Dermis blood vessel endothelial cell (primary cell): ENCODE results near the gene SGO2. TPM values are rescaled to one million over a fixed set of nuclear protein-coding genes. Genes with fewer than 3 reads are reported as not detected.
"Not testable (repeated sequence)": the region's sequence is repeated elsewhere in the genome, so short reads cannot be mapped to it uniquely, and the experiment has no call there.

Experiments used
- DNase-seq: peaks from one replicate; pipeline ENCODE4 v3.0.0; 2010
- total RNA-seq: library from RNA; depleted of rRNA; stranded (reverse); fragments of >200 nt; gene quantifications from 2 replicates; pipeline ENCODE4 v1.2.3, GENCODE V29; 2014

Gene SGO2
- total RNA-seq, 1 donor from 2014 or later = 4.9 TPM

DNA sequence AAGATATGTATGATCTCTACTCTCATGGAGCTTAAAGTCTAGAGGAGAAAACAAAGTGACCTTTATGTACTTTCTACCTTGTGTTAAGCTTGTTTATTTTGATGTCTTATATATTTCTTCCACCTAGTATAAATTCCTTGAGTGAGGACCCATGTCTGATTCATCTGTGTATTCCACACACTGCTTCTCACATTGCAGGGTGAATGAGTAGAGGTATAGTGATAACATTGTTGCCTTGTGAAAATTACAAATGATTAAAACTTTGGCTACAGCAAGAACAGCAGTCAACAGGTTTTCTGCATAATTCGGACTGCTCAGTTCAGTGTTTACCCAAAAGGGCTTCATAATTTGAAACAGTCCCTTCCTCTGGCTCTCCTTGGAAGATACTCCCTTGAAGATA lies 96.1 kb downstream of the SGO2 start:
- no peak for DNase-seq

DNA sequence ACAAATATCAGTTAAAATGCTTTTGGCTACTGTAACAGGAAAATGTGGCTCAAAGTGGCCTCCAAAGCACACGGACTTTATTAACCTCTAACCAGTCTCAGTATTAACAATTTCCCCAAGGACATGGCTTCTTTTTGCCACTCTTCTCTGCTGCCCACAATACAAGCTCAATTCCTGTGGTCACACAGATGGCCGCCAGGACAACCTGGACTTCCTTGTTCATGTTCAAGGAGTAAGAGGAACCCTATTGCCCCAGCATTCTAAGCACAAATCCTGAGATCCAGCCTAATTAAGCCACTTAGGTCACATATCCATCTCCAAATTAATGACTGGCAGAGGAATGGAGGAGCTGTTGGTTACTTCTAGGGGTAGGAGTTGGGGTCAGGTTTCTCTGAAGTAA lies 98.0 kb downstream of the SGO2 start:
- no peak for DNase-seq

DNA sequence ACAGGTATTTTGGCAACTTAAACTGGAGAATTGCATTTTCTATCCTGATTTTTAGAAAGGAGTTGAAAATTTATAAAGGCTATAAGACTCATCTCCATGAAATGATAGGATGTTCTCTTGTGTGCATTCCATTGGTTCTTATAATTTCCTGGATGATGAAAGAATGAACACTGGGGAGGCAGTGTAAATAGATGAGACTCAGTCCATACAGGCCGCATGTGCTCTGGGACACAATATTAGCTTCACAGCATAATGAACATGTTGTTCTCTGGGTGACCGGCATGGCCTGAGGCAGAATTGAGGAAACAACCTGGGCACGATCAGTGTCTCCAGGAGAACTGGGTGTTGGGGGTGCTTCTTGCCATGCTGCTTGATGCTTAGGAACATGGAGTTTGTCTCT lies 98.7 kb downstream of the SGO2 start:
- no peak for DNase-seq

DNA sequence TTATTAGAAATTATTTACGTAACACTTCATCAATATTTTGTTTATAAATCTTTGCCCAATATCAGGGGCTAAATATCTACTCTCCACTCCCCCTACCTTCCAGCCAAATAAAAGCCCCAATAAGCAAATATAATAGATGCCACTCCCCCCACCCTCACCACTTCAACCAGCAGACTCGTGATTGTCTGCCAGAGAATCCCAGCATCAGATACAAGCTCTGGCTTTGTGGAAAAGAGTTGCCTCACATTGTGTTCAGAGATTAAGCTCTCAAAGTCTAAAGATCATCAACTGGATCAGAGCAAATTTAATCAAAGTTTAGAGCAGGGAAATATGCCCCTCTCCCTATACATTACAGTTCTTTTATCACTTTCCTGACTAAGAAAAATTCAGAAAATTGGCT lies 99.3 kb downstream of the SGO2 start:
- no peak for DNase-seq

DNA sequence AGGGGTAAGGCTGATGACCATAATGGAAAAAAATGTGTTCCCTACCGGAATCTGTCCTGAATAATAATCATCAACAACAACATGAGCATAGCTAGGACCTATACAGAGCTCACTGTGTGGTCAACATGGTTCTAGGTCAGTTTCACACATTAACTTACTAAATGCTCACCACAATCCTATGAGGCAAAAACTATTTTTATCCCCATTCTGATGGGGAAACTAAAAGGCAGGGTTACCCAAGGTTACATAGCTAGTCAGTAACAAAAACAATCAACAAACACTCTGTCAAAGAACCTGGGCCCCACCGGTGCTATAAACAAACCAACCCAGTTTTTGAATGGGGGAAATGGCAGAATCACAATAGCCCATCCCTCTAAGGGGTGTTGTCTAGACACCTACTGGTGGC lies 100.0 kb downstream of the SGO2 start:
- no peak for DNase-seq

GRCh38 chr2:200627110-200627770 lies 101.2 kb downstream of the SGO2 start:
- DNase-seq = no peak

DNA sequence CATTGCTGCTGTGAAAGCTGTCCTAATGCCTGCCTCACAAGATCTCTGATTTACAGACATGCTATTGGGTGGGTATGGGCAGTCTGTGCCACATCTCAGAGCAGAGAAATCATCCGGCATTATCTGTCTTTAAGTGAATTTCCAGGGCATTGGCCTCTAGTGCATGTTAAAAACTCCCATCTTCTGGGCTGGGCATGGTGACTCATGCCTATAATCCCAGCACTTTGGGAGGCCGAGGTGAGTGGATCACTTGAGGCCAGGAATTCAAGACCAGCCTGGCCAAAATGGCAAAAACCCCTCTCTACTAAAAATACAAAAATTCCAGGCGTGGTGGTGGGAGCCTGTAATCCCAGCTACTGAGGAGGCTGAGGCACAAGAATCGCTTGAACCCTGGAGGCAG lies 102.5 kb downstream of the SGO2 start:
- DNase-seq = not testable (repeated sequence)

- no peak for DNase-seq
These were observed 105.3 kb downstream of the SGO2 start for GRCh38 chr2:200631287-200631686.

Other genes starting within 250 kb of the SGO2 start
- 21.3 and 54.0 TPM in 2 replicates for gene SPATS2L, start 219.5 kb upstream of the SGO2 start, total RNA-seq
- gene KCTD18, start 16.1 kb upstream of the SGO2 start, total RNA-seq = 11.0 and 11.1 TPM in 2 replicates
- gene AOX1, start 59.8 kb downstream of the SGO2 start, total RNA-seq = 2.4 and 2.6 TPM in 2 replicates